ENCODE data around the gene RALGAPB. TPM values are rescaled to one million over a fixed set of nuclear protein-coding genes. Genes with fewer than 3 reads are reported as not detected.
A peak's percentile ranks its signal among the peaks of the same experiment; 100 is the strongest.

The RALGAPB gene
- total and polyA plus RNA-seq, 2 of the 13 experiments (the other 11 are each of a cell fraction or from before 2014, with no cell fraction given): 17.6 to 30.6 TPM

DNA sequence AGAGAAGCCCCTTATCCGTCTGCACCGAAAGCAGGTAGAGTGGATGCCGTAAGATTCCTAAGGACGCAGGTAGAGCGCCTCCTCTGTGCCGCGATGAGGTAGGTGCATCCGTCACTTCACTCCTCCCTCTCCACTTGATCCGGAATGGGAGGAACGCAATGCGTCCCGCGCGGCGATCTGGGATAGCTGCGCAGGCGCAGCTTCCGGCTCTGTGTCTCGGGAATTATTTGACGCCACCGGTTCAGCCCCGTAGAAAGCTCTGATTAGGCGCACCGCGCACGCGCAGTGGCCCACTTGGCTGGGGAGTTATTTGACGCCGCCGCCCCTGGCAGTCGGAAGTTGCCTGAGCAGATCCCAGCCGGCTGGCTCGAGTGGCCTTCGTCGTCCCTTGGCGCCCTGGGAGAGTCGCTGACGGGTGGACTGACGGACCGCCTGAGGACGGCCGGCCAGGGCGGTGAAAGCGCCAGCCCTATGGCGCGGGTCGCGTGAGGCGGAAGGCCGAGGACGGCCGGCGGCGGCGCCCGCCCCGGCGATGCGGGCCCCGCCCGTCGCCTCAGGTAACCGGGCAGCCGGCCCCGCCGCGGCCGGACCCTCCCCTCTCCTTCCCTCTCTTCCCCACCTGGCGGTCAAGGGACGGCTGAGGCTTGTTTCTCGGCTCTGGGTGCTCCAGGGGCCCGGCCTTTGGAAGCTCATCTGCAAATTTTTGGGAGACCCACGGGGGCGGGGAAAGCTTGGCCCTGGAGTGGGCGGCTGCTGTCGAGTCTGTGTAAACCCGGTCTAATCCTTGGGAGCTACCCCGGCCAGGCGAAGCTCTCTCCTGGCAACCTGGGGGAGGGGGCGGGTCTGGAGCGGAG is at the start of gene RALGAPB (continued):
- TF ChIP-seq ZNF703 (CRISPR knock-in tag; IDR thresholded peaks at IDR 0.05; ENCODE audit: borderline replicate concordance) (no peak; the same call in 1 of the 2 replicates), NBN (conservative IDR thresholded peaks at IDR 0.05) (no peak), NFATC3 (CRISPR knock-in tag; IDR thresholded peaks at IDR 0.05) (0 out of 2 replicates have a peak, but pooled peaks have one; percentile 28), ZNF441 (CRISPR knock-in tag; IDR thresholded peaks at IDR 0.05; ENCODE audit: borderline replicate concordance) (no peak; the same call in none of the 2 replicates), STAG1 (CRISPR knock-in tag; IDR thresholded peaks at IDR 0.05) (peak; percentile 68), ZNF337 (CRISPR knock-in tag; IDR thresholded peaks at IDR 0.05; ENCODE audit: borderline replicate concordance, low read depth) (peak; percentile 83; the same call in 1 of the 2 replicates), ZNF17 (CRISPR knock-in tag; IDR thresholded peaks at IDR 0.05) (no peak), SNAPC5 (CRISPR knock-in tag; IDR thresholded peaks at IDR 0.05; ENCODE audit: borderline replicate concordance) (no peak), MTA1 (CRISPR knock-in tag; IDR thresholded peaks at IDR 0.05; ENCODE audit: borderline replicate concordance) (peak; percentile 55; the same call in 1 of the 2 replicates), ZSCAN25 (CRISPR knock-in tag; IDR thresholded peaks at IDR 0.05) (peak; percentile 63; the same call in 1 of the 2 replicates), GLMP (CRISPR knock-in tag; IDR thresholded peaks at IDR 0.05; ENCODE audit: borderline replicate concordance) (no peak), ZNF740 (CRISPR knock-in tag; IDR thresholded peaks at IDR 0.05) (no peak), EHMT2 (IDR thresholded peaks at IDR 0.05; ENCODE audit: borderline replicate concordance, low read depth, low read length) (no peak), ZFP1 (CRISPR knock-in tag; IDR thresholded peaks at IDR 0.05) (no peak; the same call in 1 of the 2 replicates), ZNF431 (CRISPR knock-in tag; IDR thresholded peaks at IDR 0.05; ENCODE audit: borderline replicate concordance, low read depth) (peak; percentile 27; the same call in 1 of the 2 replicates), ZNF382 (CRISPR knock-in tag; IDR thresholded peaks at IDR 0.05; ENCODE audit: borderline replicate concordance) (no peak), RARA (CRISPR knock-in tag; IDR thresholded peaks at IDR 0.05) (0 out of 2 replicates have a peak, but pooled peaks have one; percentile 7), ZFX (CRISPR knock-in tag; IDR thresholded peaks at IDR 0.05; ENCODE audit: low read depth) (peak; percentile 93), BCL3 (CRISPR knock-in tag; IDR thresholded peaks at IDR 0.05) (peak; percentile 83)
- TF ChIP-seq, protein P1, sequence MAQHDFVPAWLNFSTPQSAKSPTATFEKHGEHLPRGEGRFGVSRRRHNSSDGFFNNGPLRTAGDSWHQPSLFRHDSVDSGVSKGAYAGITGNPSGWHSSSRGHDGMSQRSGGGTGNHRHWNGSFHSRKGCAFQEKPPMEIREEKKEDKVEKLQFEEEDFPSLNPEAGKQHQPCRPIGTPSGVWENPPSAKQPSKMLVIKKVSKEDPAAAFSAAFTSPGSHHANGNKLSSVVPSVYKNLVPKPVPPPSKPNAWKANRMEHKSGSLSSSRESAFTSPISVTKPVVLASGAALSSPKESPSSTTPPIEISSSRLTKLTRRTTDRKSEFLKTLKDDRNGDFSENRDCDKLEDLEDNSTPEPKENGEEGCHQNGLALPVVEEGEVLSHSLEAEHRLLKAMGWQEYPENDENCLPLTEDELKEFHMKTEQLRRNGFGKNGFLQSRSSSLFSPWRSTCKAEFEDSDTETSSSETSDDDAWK (CRISPR knock-in tag; IDR thresholded peaks at IDR 0.05): no peak
- TF ChIP-seq, protein P2, sequence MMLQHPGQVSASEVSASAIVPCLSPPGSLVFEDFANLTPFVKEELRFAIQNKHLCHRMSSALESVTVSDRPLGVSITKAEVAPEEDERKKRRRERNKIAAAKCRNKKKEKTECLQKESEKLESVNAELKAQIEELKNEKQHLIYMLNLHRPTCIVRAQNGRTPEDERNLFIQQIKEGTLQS (CRISPR knock-in tag; IDR thresholded peaks at IDR 0.05): peak; percentile 35; the same call in 1 of the 2 replicates
- TF ChIP-seq, protein P3, sequence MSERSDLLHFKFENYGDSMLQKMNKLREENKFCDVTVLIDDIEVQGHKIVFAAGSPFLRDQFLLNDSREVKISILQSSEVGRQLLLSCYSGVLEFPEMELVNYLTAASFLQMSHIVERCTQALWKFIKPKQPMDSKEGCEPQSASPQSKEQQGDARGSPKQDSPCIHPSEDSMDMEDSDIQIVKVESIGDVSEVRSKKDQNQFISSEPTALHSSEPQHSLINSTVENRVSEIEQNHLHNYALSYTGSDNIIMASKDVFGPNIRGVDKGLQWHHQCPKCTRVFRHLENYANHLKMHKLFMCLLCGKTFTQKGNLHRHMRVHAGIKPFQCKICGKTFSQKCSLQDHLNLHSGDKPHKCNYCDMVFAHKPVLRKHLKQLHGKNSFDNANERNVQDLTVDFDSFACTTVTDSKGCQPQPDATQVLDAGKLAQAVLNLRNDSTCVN (CRISPR knock-in tag; IDR thresholded peaks at IDR 0.05; ENCODE audit: borderline replicate concordance): peak; percentile 78
